Measurements from ENCODE around the gene LANCL2. TPM values are rescaled to one million over a fixed set of nuclear protein-coding genes. Genes with fewer than 3 reads are reported as not detected.

Gene LANCL2
- total and polyA plus RNA-seq, 9 of the 15 experiments (the other 6 are each of a cell fraction or from before 2014, with no cell fraction given), result 5.3 to 18.5 (median 13.5) TPM

- Histone ChIP-seq H3K9ac (ENCODE audit: insufficient read depth in 1 of 2, low read depth in 2 of 2, low read length in 2 of 2) (no peak overlapping the region), H3K4me3 (no peak overlapping the region), H3K79me2 (ENCODE audit: control insufficient read depth, insufficient read depth, low read length) (no peaks in the 10 kb centered on the region), H3K4me2 (ENCODE audit: insufficient read depth, low read length) (no peak overlapping the region), H3K9me3 (replicated peaks; ENCODE audit: control insufficient read depth, insufficient read depth, low read depth, low read length) (no peaks in the 10 kb centered on the region), H3K9me1 (ENCODE audit: control insufficient read depth, insufficient read depth, low read length) (no peaks in the 10 kb centered on the region), H2AFZ (ENCODE audit: low read depth, low read length) (no peak overlapping the region), H3K27ac (ENCODE audit: extremely low read depth, low read depth, low read length) (no peak overlapping the region), H3K27me3 (ENCODE audit: control insufficient read depth in 2 of 2, insufficient read depth in 2 of 2, low read length in 2 of 2) (no peaks in the 10 kb centered on the region), H4K20me1 (replicated peaks; ENCODE audit: control insufficient read depth, insufficient read depth, low read length) (no peaks in the 10 kb centered on the region), H3K4me1 (replicated peaks in 1 of 2; ENCODE audit: control insufficient read depth in 2 of 2, insufficient read depth in 2 of 2, low read length in 2 of 2) (peaks cover 3 to 4% of the 10 kb centered on the region in 2 experiments; a peak in 3 of 5 replicates), H3K36me3 (ENCODE audit: control insufficient read depth, insufficient read depth, low read length) (no peaks in the 10 kb centered on the region)
- FAIRE-seq, result no peak
- WGBS (ENCODE audit: insufficient coverage, low coverage, missing lambda C conversion rate), result 59% methylated on average over 4 of the region's 4 CpGs
- ATAC-seq, result no peak
- intact Hi-C loops (cut with micrococcal nuclease), result no loop called here
- in situ Hi-C loops (cut with MboI), result no loop called here
- no peak for DNase-seq (ENCODE audit: extremely low read depth in 1 of 4, low spot score in 3 of 4)
- TF ChIP-seq NR2C1 (IDR thresholded peaks at IDR 0.05) (no peak), NR2C1 (tag; IDR thresholded peaks at IDR 0.05) (no peak), EGR1 (conservative IDR thresholded peaks at IDR 0.05) (no peak), TRIM28 (IDR thresholded peaks at IDR 0.05) (no peak), RERE (CRISPR knock-in tag; IDR thresholded peaks at IDR 0.05; ENCODE audit: borderline replicate concordance) (no peak), MGA (IDR thresholded peaks at IDR 0.05) (no peak)
- ChIA-PET CTCF (ENCODE audit: low intra/inter-chr PET ratio) (no interaction called here), POLR2A (interaction anchor here (1.2 to 3.9 kb wide), 2 partner anchors 10 to 11 kb away, joined by 3 to 18 read pairs; partner anchors contain the start of gene LANCL2)
- no TSS peak for BruUV-seq (replicated peaks)
Observed at GRCh38 chr7:55375237-55375636, 10.1 kb downstream of the LANCL2 start.
